Measurements from ENCODE around the gene PLEKHA6. TPM values are rescaled to one million over a fixed set of nuclear protein-coding genes. Genes with fewer than 3 reads are reported as not detected.

Gene PLEKHA6
- total and polyA plus RNA-seq, 2 donors (not counting 1 experiment from before 2014, with no cell fraction given): 0.31 to 0.47 TPM

DNA sequence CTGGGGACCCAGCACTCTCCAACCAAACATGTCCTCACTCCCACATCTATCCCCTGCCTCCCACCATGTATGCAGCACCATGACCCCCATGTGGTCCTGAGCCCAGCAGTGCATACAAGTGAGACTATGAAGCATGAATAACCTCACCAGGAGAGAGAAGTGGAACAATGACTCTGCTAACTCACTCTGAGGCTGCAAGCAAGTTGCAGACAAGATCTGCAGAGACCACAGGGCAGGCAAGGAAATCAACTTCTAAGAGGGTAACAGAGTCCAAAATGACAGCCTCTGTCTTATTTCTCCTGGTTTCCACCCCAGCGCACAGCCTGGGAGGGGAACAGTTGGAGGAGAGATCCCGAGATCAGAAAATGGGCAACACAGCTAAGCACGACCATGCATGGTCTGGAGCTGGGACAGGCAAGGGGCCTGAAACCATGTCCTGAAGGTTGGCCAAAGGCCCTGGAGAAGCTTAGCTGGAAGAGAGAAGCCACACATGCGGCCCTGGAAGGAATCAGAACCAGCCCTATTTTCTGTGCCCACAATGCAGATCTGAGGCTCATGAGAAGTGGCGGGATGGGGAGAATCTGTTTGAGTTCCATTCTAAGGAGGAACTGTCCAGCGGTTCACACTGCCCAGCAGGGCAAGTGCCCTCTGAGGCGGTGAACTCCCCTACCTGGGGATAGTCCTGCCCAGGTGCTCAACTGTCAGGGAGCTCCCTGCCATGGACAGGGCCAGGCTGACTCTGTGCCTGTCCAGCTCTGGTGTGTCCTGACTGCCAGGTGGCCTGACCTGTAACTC is 181.0 kb downstream of the PLEKHA6 start:
- CTCF ChIA-PET: interaction anchor here (3.1 kb wide), 1 partner anchor 16 kb away, joined by 9 read pairs; no protein-coding TSS in a partner anchor
- Histone ChIP-seq H3K9ac (ENCODE audit: low read length) (no peak overlapping the region), H3K9me3 (ENCODE audit: control extremely low read depth in 1 of 3, control insufficient read depth in 2 of 3, insufficient read depth in 1 of 3, low read length in 2 of 3) (no peaks in the 10 kb centered on the region), H2AFZ (ENCODE audit: insufficient read depth, low read depth, low read length, poor library complexity, severe bottlenecking) (no peak overlapping the region), H3K4me1 (ENCODE audit: control insufficient read depth in 2 of 2, insufficient read depth in 2 of 2, low read length in 2 of 2) (no peaks in the 10 kb centered on the region), H3K27ac (ENCODE audit: low read length in 2 of 2) (no peak overlapping the region), H3K27me3 (replicated peaks in 1 of 4; ENCODE audit: control extremely low read depth in 1 of 4, control insufficient read depth in 3 of 4, insufficient read depth in 4 of 4, low read length in 3 of 4) (peaks cover 0 to 4% (median 0%) of the 10 kb centered on the region in 4 experiments), H4K20me1 (ENCODE audit: control insufficient read depth, insufficient read depth, low read length, poor library complexity, severe bottlenecking) (no peaks in the 10 kb centered on the region), H3K79me2 (ENCODE audit: control insufficient read depth, insufficient read depth, low read length) (no peaks in the 10 kb centered on the region), H3K4me2 (replicated peaks; ENCODE audit: low read depth, low read length, poor library complexity, severe bottlenecking) (no peak overlapping the region), H3K36me3 (replicated peaks in 1 of 2; ENCODE audit: control extremely low read depth in 1 of 2, control insufficient read depth in 1 of 2, extremely low read depth in 1 of 2, insufficient read depth in 2 of 2, low read length in 1 of 2) (no peaks in the 10 kb centered on the region), H3K4me3 (ENCODE audit: control extremely low read depth in 1 of 5, extremely low read depth in 1 of 5, insufficient read depth in 1 of 5, low read depth in 2 of 5, low read length in 4 of 5) (no peak overlapping the region)
- POLR2A ChIA-PET: no interaction called here
- intact Hi-C loops (cut with micrococcal nuclease): no loop called here
- Mint-ChIP-seq H3K9me3 (ENCODE audit: insufficient read depth) (no peaks in the 10 kb centered on the region), H3K4me3 (no peak overlapping the region), H3K27me3 (peaks cover 11% of the 10 kb centered on the region), H3K27ac (no peak overlapping the region), H3K4me1 (no peaks in the 10 kb centered on the region)
- ATAC-seq (ENCODE audit: low read depth) (no peak), DNase-seq (no peak)
- WGBS (ENCODE audit: insufficient coverage): 81% methylated on average over 7 of the region's 7 CpGs
- TF ChIP-seq EZH2 (IDR thresholded peaks at IDR 0.05; ENCODE audit: borderline replicate concordance, insufficient read depth, low read depth, low read length, poor library complexity, severe bottlenecking): no peak
- TF ChIP-seq, protein P1, sequence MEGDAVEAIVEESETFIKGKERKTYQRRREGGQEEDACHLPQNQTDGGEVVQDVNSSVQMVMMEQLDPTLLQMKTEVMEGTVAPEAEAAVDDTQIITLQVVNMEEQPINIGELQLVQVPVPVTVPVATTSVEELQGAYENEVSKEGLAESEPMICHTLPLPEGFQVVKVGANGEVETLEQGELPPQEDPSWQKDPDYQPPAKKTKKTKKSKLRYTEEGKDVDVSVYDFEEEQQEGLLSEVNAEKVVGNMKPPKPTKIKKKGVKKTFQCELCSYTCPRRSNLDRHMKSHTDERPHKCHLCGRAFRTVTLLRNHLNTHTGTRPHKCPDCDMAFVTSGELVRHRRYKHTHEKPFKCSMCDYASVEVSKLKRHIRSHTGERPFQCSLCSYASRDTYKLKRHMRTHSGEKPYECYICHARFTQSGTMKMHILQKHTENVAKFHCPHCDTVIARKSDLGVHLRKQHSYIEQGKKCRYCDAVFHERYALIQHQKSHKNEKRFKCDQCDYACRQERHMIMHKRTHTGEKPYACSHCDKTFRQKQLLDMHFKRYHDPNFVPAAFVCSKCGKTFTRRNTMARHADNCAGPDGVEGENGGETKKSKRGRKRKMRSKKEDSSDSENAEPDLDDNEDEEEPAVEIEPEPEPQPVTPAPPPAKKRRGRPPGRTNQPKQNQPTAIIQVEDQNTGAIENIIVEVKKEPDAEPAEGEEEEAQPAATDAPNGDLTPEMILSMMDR (IDR thresholded peaks at IDR 0.05): no peak

DNA sequence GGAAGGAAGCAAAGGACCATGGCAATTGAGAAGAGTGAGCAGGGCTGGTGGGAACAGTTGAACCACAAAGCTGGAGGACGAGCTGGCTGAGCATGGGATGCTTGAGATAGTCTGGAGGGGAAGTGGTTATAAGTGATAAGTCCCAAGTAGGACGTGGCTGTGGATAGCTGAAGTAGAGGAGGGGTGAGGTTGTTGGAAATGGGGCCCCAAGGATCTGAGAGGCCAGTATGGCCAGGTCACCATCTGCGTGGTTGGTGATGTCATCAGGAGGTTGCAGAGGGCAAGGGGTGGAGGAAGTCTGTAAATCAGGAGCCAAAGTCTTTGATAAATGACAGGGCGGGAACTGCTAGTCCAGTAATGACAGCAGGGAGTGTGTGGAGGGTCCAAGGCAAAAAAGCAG is 182.6 kb downstream of the PLEKHA6 start:
- H3K4me3 ChIP-seq (ENCODE audit: control extremely low read depth in 1 of 5, extremely low read depth in 1 of 5, insufficient read depth in 1 of 5, low read depth in 2 of 5, low read length in 4 of 5): no peak overlapping the region

More for the DNA sequence above, 182.6 kb downstream of the PLEKHA6 start:
- Mint-ChIP-seq H3K27ac (no peak overlapping the region), H3K27me3 (peaks cover 15% of the 10 kb centered on the region), H3K4me3 (no peak overlapping the region), H3K9me3 (ENCODE audit: insufficient read depth) (peaks cover 1% of the 10 kb centered on the region), H3K4me1 (no peaks in the 10 kb centered on the region)
- H3K36me3 ChIP-seq (replicated peaks in 1 of 2; ENCODE audit: control extremely low read depth in 1 of 2, control insufficient read depth in 1 of 2, extremely low read depth in 1 of 2, insufficient read depth in 2 of 2, low read length in 1 of 2): no peaks in the 10 kb centered on the region
- H3K79me2 ChIP-seq (ENCODE audit: control insufficient read depth, insufficient read depth, low read length): no peaks in the 10 kb centered on the region
- no peaks in the 10 kb centered on the region for H4K20me1 ChIP-seq (ENCODE audit: control insufficient read depth, insufficient read depth, low read length, poor library complexity, severe bottlenecking)
- H3K9ac ChIP-seq (ENCODE audit: low read length): no peak overlapping the region
- CTCF ChIA-PET: interaction anchor here (1.3 to 3.1 kb wide), 2 partner anchors 12 to 14 kb away, joined by 3 to 9 read pairs; no protein-coding TSS in a partner anchor
- no peak overlapping the region for H3K4me2 ChIP-seq (replicated peaks; ENCODE audit: low read depth, low read length, poor library complexity, severe bottlenecking)
- H3K27me3 ChIP-seq (replicated peaks in 1 of 4; ENCODE audit: control extremely low read depth in 1 of 4, control insufficient read depth in 3 of 4, insufficient read depth in 4 of 4, low read length in 3 of 4): peaks cover 0 to 8% (median 0%) of the 10 kb centered on the region in 4 experiments
- ATAC-seq (ENCODE audit: low read depth) (no peak), DNase-seq (no peak)
- POLR2A ChIA-PET: no interaction called here
- TF ChIP-seq EZH2 (IDR thresholded peaks at IDR 0.05; ENCODE audit: borderline replicate concordance, insufficient read depth, low read depth, low read length, poor library complexity, severe bottlenecking): no peak
- TF ChIP-seq, protein P1 (IDR thresholded peaks at IDR 0.05): no peak
- H3K27ac ChIP-seq (ENCODE audit: low read length in 2 of 2): no peak overlapping the region
- H3K4me1 ChIP-seq (ENCODE audit: control insufficient read depth in 2 of 2, insufficient read depth in 2 of 2, low read length in 2 of 2): no peaks in the 10 kb centered on the region
- no peak overlapping the region for H2AFZ ChIP-seq (ENCODE audit: insufficient read depth, low read depth, low read length, poor library complexity, severe bottlenecking)
- intact Hi-C loops (cut with micrococcal nuclease): no loop called here
- WGBS (ENCODE audit: insufficient coverage): 33% methylated on average over 4 of the region's 4 CpGs
- peaks cover 0 to 4% (median 2%) of the 10 kb centered on the region in 3 donors for H3K9me3 ChIP-seq (ENCODE audit: control extremely low read depth in 1 of 3, control insufficient read depth in 2 of 3, insufficient read depth in 1 of 3, low read length in 2 of 3)
